ENCODE results near the gene MAPK9. TPM values are rescaled to one million over a fixed set of nuclear protein-coding genes. Genes with fewer than 3 reads are reported as not detected.
"Not testable (repeated sequence)": the region's sequence is repeated elsewhere in the genome, so short reads cannot be mapped to it uniquely, and the experiment has no call there.

The MAPK9 gene
- polyA plus RNA-seq, 5 donors = 32.3 to 41.2 (median 39.3) TPM

GRCh38 chr5:180238631-180239030, 53.3 kb downstream of the MAPK9 start:
- DNase-seq = no peak

GRCh38 chr5:180235846-180236245, 56.0 kb downstream of the MAPK9 start:
- no peak for DNase-seq

DNA sequence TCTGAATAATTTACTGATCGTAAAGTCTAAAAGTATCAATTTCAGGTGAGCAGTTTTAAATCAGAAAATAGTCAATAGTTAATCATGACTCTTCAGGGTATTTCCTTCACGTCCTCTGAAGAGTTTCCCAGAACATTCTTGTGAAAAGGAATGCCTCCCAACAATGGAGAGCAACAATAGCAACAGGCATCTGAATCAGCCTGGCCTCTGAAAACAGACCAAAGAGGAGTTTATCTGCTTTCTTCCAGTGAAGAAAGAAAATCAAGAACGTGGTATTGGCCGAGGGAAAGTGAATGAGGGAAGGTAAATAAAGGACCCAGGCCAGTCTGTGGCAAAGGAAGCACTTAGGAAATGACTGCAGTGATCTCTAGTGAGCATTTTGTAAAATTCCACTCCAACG, 56.8 kb downstream of the MAPK9 start:
- DNase-seq = no peak

- no peak for DNase-seq
Observed at GRCh38 chr5:180234271-180234670, 57.6 kb downstream of the MAPK9 start.

- no peak for DNase-seq
Observed at GRCh38 chr5:180233729-180234128, 58.2 kb downstream of the MAPK9 start.

DNA sequence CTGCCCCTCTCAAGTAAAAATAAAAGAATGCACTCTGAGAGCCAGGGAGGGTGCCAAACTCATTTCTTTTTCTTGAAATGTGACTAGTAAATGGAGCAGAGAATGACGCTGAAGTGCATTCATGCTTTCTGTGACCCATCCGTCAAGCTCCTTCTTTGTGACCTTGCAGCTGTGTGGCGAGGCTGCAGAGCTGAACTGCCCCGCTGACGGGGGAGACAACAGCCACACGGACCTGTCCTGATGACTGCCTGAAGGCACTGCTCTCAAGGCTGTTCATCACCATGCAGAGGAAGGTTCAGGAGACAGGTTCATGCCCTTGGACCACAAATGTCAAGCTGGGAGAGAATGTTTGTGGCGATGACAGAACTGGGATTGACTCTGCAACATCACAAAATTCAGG, 61.9 kb downstream of the MAPK9 start:
- no peak for DNase-seq

DNA sequence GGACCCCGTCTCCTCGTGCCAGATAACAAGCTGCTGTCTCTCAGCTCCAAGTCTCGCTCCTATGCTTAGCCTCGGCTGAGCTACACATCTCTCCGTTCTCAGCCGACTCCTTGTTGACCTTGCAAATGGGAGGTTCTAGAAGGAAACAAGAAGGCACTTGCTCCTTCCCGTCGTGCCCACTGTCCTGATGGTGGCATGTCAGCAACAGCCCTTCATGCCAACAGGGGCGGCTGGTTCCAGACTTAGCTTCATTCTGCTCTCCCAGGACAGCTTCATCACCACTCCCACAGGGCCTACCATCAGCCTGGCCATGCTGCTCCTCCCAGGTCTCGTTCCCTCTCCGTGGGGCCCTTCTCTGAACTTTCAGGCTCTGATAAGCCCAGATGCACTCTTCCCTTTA, 69.8 kb downstream of the MAPK9 start:
- DNase-seq = no peak

- no peak for DNase-seq
Observed at GRCh38 chr5:180217797-180218196, 74.1 kb downstream of the MAPK9 start.

- DNase-seq = no peak
Observed at GRCh38 chr5:180216646-180217171, 75.2 kb downstream of the MAPK9 start.

DNA sequence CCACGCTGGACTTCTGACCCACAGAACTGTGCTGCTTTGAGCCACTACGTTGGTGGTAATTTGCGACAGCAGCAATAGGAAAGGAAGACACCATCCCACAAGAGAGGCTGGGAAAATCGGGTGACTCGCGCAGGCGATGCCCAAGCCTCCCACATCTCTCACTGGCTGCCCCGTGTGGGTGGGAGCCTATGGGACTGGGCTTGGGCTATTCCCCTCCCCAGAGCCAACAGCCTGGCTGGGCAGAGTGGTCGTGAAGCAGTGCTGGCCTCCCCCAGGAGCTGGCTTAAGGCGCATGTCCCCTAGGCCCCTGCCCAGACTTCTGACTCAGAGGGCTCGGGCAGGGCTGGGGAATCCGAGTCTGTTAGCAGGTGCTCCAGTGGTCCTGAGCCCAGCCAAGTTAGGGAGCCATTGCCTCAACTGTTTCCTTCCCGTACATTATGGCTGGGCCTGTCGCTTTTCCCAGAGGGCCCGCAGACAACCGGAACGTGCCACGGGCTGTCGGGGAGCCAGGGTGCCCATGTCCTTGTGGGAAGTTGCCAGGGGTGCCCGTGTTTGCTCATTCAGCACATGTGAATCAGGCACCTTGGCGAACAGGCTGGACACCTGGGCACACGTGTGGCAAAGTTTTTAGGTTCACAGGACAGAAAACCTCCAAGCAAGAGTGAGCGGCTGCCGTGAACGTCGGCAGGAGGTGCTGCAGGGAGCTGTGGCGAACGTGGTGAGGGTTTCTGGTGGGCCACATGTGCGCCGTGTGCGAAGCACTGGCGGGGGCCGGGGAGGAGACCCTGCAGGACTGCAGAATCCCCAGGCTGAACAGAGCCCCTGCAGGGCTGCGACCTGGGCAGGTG, 75.9 kb downstream of the MAPK9 start:
- no peak for DNase-seq

DNA sequence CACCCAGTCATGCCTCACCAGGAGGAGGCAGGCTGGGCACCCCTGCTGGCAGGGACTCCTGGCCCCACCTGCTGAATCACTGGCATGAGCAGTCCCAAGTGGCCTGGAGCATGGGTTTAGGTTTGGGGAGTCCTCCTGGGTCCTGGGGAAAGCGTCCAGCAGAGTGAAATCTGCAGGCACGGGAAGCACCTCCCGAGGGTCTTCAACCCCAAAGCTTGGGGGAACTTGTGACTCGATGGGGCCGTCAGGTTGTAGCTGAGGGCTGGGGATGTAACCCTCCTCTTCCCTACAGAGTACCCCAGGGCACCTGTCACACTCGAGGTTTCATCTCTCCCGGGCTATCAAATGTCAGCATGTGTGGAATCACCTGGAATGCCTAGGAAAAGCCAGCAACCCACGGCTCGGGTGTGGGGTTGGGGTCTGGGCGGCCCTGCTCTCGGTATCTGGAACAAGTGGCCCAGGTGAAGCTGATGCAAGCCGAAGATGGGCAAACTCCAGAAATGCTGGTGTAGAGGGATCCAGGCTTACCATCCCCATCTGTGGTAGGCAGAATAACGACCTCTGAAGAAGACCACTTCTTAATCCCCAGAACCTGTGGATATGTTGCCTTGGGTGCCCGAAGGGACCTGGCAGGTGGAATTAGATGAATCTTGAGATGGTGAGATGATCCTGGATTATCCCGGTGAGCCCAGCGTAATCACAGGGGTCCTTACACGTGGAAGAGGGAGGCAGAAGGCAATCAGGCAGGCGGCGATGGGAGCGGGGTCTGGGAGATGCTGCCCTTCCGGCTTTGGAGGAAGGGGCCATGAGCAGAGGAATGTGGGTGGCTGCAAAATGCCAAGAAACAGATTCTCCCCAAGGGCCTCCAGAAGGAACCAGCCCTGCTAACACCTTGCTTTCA, 76.8 kb downstream of the MAPK9 start:
- DNase-seq = no peak

DNA sequence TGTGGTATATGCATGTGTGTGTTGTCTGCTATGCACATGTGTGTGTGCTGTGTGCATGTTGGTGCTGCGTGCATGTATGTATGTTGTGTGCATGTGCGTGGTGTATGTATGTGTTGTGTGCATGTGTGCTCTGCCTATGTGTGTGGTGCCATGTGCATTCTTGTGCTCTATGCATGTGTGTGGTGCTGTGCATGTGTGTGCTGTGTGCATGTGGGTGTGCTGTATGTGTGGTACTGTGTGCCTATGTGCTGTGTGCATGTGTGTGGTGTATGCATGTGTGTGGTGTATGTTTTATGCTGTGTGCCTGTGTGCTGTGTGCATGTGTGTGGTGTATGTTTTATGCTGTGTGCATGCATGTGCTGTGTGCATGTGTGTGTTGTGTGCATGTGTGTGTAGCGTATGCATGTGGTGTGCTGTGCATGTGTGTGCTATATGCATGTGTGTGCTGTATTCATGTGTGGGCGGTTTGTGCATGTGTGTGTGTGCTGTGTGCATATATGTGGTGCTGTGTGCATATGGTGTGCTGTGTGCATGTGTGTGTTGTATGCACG, 78.2 kb downstream of the MAPK9 start:
- no peak for DNase-seq

DNA sequence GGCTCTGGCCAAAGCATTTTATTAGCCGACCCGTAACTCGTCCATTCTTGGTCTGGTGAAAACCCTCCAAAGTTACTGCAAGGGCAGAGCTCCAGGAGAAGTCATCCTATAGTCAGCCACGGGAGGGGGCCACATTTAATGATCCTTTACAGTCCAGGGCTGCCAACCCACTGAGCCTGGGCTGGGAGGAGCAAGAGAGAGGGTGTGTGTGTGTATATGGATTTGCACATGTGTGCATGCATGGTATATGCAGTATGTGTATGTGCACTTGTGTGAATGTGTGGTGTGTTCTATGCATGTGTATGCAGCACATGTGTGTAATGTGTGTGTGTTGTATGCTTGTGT, 78.7 kb downstream of the MAPK9 start:
- DNase-seq = no peak

- no peak for DNase-seq
Observed at GRCh38 chr5:180212363-180213255, 79.3 kb downstream of the MAPK9 start.

GRCh38 chr5:180211761-180212035, 80.2 kb downstream of the MAPK9 start:
- DNase-seq = no peak

GRCh38 chr5:180210961-180211760, 80.7 kb downstream of the MAPK9 start:
- no peak for DNase-seq

GRCh38 chr5:180210077-180210476, 81.8 kb downstream of the MAPK9 start:
- not testable (repeated sequence) for DNase-seq

- peak; percentile 55 to 58 for DNase-seq
Observed at GRCh38 chr5:180209137-180209581, 82.7 kb downstream of the MAPK9 start, which contains the start of gene RASGEF1C. RASGEF1C (minus strand) TSS chr5:180209211; CDS start chr5:180138052, 71,159 bp downstream.

DNA sequence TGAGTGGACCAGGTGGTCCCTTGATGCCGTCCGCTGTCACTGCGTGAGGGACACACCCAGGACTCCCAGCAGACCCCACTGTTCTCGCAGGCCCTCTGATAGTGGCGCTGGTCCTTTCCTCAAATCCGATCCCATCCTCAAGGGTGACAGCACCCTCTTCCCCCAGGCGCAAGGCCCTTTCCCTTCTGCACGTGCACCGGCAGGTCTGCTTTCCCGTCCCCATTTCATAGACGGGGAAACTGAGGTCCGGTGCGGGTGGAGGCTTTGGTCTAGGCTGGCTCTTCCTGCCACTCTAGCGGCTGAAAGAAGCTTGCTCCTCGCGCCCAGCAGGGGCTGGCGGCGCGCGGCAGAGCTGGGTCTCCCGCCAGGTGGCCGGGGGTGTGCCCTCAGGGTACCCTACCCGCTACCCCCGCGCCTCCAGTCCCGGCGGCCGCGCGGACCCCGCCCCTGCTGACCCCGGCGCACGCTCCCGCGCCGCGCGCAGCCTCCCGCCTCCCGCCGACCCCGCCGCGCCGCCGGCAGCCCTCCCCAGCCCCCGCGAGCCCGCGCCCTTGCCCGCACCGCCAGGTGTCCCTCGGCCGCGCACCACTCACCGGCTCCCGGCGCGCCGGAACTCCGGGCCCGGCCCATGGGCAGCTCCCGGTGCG, 83.3 kb downstream of the MAPK9 start:
- no peak for DNase-seq

DNA sequence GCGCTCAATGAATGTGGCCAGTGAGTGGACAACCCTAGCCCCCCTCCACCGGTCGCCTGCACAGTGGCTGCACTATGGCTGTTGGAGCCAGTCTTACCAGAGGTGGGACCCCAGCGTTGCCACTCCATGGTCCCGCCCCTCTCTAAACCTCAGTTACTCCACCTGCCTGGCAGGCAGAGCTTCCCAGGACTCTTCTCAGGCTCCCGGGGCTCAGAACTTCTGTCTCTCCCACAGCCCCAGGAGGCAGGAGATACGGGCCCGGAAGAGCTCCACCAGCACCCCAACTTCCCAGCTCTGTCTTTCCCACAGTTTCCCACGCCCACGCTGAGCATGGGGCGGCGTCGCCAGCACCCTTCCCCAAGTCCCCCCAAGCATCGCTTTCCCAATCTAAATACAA, 83.8 kb downstream of the MAPK9 start:
- no peak for DNase-seq

Data from right lung (tissue), 5 donors.